ENCODE data around the gene PACRG. TPM values are rescaled to one million over a fixed set of nuclear protein-coding genes. Genes with fewer than 3 reads are reported as not detected.

The PACRG gene
- total and polyA plus RNA-seq, 9 donors, result 2.5 to 33.1 (median 3.8) TPM

DNA sequence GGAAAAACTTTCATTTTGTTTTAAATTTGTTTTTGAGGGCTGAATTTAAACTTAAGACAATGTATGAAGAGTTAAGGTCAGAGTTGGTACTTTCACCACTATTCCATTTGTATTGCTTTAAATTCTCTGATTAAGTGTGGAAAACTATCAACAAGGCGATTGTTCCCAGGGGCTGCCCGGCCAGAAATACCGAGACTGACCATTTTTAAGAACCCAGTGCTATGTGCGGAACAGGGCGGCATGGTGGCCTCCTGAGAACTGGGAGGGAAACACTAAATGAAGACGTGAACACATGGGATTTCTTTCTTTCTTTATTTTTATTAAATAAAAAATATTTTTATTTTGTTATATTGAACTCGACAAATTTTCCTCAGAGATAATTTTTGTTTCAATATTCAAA, 465.6 kb downstream of the PACRG start:
- H3K9me3 ChIP-seq, result no peaks in the 10 kb centered on the region
- no peak for DNase-seq
- no peak overlapping the region for H3K4me3 ChIP-seq
- H3K27ac ChIP-seq, result no peak overlapping the region
- no peaks in the 10 kb centered on the region for H3K4me1 ChIP-seq (ENCODE audit: insufficient read depth)
- H3K27me3 ChIP-seq, result no peaks in the 10 kb centered on the region
- WGBS, 3 donors, result 60 to 77% (median 65%) methylated on average over 7 of the region's 7 CpGs
- TF ChIP-seq, protein P1, sequence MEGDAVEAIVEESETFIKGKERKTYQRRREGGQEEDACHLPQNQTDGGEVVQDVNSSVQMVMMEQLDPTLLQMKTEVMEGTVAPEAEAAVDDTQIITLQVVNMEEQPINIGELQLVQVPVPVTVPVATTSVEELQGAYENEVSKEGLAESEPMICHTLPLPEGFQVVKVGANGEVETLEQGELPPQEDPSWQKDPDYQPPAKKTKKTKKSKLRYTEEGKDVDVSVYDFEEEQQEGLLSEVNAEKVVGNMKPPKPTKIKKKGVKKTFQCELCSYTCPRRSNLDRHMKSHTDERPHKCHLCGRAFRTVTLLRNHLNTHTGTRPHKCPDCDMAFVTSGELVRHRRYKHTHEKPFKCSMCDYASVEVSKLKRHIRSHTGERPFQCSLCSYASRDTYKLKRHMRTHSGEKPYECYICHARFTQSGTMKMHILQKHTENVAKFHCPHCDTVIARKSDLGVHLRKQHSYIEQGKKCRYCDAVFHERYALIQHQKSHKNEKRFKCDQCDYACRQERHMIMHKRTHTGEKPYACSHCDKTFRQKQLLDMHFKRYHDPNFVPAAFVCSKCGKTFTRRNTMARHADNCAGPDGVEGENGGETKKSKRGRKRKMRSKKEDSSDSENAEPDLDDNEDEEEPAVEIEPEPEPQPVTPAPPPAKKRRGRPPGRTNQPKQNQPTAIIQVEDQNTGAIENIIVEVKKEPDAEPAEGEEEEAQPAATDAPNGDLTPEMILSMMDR (IDR thresholded peaks at IDR 0.05), result no peak
- TF ChIP-seq EP300 (IDR thresholded peaks at IDR 0.05) (no peak), POLR2A (IDR thresholded peaks at IDR 0.05) (no peak)
- intact Hi-C loops (cut with DNase I), result no loop called here
- H3K36me3 ChIP-seq, result no peaks in the 10 kb centered on the region

DNA sequence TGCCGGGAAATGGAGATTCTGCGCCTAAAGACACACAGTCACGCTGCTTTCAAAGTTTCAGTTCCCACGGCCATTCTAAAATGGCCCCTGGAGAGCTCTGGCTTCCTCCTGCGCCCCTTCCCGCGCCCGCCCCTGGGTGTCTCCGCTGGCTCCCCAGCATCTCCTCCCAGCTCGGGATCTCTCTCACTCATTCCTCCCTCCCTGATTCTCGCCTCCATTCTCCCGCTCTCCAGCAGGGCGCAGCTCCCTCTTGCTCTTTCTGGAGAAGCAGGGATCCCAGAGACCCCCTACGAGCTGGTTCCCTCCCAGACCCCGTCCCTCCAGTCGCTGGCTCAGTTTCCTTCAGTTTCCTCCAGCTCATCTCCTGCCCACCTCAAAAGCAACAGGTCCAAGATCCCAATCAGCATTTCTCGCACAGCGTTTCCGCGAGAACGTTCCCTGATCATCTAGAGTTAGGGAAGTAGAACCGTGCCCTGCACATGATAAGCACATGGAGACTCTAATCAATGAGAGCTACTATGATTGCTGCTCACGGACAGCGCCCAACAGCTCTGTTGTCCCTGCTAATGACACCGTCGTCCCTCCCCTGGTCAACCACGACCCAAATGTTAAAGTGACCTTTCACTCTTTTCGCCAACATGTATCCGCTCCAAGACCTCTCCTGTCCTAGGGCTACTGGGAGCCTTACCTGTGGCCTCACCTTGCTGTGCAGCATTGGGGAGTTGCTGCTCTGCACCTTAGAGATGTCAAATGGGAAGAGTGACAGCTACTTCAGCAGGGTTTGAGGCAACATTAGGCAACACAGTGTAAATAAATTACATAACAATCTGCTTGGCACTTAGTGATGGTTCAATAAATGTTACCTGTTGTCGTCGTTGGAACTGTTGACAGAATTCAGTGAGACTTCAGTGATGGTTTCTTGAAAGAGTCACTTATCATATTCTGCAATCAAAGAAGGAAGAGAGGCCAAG, 468.2 kb downstream of the PACRG start:
- Histone ChIP-seq H3K4me3 (no peak overlapping the region), H3K27ac (no peak overlapping the region), H3K36me3 (no peaks in the 10 kb centered on the region), H3K4me1 (ENCODE audit: insufficient read depth) (no peaks in the 10 kb centered on the region), H3K9me3 (no peaks in the 10 kb centered on the region), H3K27me3 (no peaks in the 10 kb centered on the region)
- intact Hi-C loops (cut with DNase I), result no loop called here
- TF ChIP-seq, protein P1 (IDR thresholded peaks at IDR 0.05), result no peak
- TF ChIP-seq POLR2A (IDR thresholded peaks at IDR 0.05) (no peak), EP300 (IDR thresholded peaks at IDR 0.05) (no peak)
- DNase-seq, result no peak
- 93 to 95% (median 95%) methylated on average over 31 of the region's 31 CpGs for WGBS, 3 donors

DNA sequence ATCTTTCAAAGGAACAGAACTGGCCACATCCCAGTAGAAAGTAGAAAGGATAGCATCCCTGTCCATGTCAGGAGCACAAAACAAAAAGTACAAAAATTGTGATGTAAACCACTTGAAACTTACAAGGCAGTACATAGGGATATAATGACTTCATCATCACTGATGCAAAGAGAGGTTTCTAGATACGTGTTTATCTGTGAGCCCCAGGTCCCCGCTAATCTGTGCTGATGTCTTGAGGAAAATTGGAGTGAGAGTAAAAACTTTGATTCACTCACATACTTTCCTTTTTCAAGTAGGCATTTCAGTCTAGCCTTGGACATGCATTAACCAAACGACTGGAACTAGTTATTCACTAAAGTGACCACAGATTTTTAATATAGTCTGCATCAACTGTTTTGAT, 470.1 kb downstream of the PACRG start:
- 81 to 86% (median 86%) methylated on average over 3 of the region's 3 CpGs for WGBS, 3 donors

DNA sequence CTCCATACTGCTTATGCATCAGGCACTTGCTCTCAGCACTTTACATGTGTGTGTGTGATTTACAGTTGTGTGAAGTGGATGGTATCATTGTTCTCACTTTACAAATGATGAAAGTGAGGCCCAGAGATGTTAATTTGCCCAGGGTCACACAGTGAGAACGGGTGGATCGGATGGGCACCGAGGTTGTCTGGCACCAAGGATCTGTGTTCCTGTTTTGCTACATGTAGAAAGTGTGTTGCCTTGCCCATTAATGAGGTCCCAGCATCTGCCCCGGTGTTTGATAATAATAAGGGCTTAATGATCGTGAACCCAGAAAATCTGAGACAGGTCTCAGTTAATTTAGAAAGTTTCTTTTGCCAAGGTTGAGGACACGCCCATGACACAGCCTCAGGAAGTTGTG, 470.6 kb downstream of the PACRG start:
- intact Hi-C loops (cut with DNase I), result no loop called here
- H3K27me3 ChIP-seq, result no peaks in the 10 kb centered on the region
- no peak overlapping the region for H3K4me3 ChIP-seq
- no peaks in the 10 kb centered on the region for H3K9me3 ChIP-seq
- TF ChIP-seq POLR2A (IDR thresholded peaks at IDR 0.05) (no peak), EP300 (IDR thresholded peaks at IDR 0.05) (no peak)
- TF ChIP-seq, protein P1 (IDR thresholded peaks at IDR 0.05), result no peak
- no peak for DNase-seq
- H3K36me3 ChIP-seq, result no peaks in the 10 kb centered on the region
- 90 to 97% (median 93%) methylated on average over 6 of the region's 6 CpGs for WGBS, 3 donors
- H3K4me1 ChIP-seq (ENCODE audit: insufficient read depth), result no peaks in the 10 kb centered on the region
- H3K27ac ChIP-seq, result no peak overlapping the region

More for the DNA sequence above, 470.1 kb downstream of the PACRG start:
- intact Hi-C loops (cut with DNase I), result no loop called here
- DNase-seq, result no peak
- Histone ChIP-seq H3K4me3 (no peak overlapping the region), H3K27ac (no peak overlapping the region), H3K27me3 (no peaks in the 10 kb centered on the region), H3K36me3 (no peaks in the 10 kb centered on the region), H3K9me3 (no peaks in the 10 kb centered on the region), H3K4me1 (ENCODE audit: insufficient read depth) (no peaks in the 10 kb centered on the region)
- no peak for TF ChIP-seq POLR2A (IDR thresholded peaks at IDR 0.05)
- TF ChIP-seq, protein P1 (IDR thresholded peaks at IDR 0.05), result no peak
- no peak for TF ChIP-seq EP300 (IDR thresholded peaks at IDR 0.05)

Measured in ovary (tissue), 9 donors.